GM04504 (cell line): ENCODE measurements around the gene TSPAN13.
"Not testable (repeated sequence)": the region's sequence is repeated elsewhere in the genome, so short reads cannot be mapped to it uniquely, and the experiment has no call there.

Source experiments
- DNase-seq: peaks from one replicate; pipeline ENCODE4 v3.0.0-alpha.2; 2012; ENCODE audit warnings: low read depth

Gene TSPAN13

DNA sequence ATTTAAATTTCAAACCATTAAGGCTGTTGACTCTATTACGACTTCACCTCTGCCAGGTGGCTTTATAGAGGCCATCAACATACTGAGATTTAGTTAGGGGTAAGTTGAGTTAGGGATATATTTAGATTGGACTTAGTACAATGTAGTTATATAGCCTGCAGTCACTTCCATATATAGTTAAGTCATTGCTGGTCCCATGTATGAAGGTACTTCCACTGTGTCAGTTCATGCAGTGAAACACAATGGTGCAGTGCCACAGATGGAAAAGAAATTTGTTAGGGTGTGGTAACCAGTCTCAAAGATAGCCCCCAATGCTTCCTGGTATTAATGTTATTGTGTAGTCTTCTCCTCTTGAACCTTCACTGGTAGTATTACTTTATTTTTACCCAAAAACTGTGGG is 12.6 kb upstream of the TSPAN13 start:
- no peak for DNase-seq

GRCh38 chr7:16741676-16742075 is 11.9 kb upstream of the TSPAN13 start:
- no peak for DNase-seq

- DNase-seq, result no peak
These were observed 11.0 kb upstream of the TSPAN13 start for GRCh38 chr7:16742547-16742946.

GRCh38 chr7:16743236-16743635 is 10.3 kb upstream of the TSPAN13 start:
- no peak for DNase-seq

- no peak for DNase-seq
These were observed 8.9 kb upstream of the TSPAN13 start for GRCh38 chr7:16744518-16745250.

GRCh38 chr7:16745645-16746044 is 7.9 kb upstream of the TSPAN13 start:
- no peak for DNase-seq

- DNase-seq, result no peak
These were observed 6.5 kb upstream of the TSPAN13 start for GRCh38 chr7:16747102-16747501.

GRCh38 chr7:16753932-16754855 is 639 bp downstream of the TSPAN13 start:
- no peak for DNase-seq

GRCh38 chr7:16754856-16755317 is 1.3 kb downstream of the TSPAN13 start:
- DNase-seq, result no peak

DNA sequence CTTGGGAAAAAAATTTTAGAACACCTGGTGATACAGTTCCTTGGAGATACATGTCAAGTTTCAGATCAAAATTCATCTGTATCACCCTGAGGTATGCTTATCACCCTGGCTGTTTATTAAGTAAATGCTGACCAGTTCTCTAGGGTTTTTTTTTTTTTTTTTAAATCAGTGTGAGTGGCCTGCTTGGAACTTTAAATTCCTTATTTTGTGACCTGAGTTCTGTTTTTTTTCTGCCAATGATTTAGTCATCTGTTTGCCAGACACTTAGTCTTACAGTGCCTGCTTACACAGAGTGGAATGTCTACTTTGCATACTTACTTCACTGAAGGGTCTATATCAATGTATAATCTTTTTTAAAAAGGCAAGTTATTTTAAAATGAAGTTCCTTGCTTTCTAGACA is 1.8 kb downstream of the TSPAN13 start:
- no peak for DNase-seq

- DNase-seq, result no peak
These were observed 4.5 kb downstream of the TSPAN13 start for GRCh38 chr7:16758036-16758435.

GRCh38 chr7:16758631-16759611 is 5.4 kb downstream of the TSPAN13 start:
- DNase-seq, result no peak

GRCh38 chr7:16759840-16760239 is 6.3 kb downstream of the TSPAN13 start:
- DNase-seq, result no peak

DNA sequence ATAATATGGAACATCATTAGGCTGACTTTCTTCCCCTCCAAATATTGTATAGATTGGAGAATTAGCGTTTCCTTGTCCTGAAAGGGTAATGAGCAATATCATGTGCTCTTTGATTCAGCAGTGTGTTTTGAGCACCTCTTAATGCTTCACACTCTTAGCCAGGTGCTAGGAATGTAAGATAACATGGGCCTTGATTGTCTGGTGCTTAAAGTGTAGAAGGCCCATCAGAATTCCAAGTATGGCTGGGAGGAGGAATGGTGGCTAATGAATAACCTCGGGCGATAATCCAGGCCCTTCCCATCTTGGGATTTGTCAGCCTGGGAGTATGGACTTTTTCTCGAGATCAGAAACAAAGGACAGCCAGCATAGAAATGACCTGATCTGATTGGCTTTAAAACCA is 8.6 kb downstream of the TSPAN13 start:
- DNase-seq, result no peak

DNA sequence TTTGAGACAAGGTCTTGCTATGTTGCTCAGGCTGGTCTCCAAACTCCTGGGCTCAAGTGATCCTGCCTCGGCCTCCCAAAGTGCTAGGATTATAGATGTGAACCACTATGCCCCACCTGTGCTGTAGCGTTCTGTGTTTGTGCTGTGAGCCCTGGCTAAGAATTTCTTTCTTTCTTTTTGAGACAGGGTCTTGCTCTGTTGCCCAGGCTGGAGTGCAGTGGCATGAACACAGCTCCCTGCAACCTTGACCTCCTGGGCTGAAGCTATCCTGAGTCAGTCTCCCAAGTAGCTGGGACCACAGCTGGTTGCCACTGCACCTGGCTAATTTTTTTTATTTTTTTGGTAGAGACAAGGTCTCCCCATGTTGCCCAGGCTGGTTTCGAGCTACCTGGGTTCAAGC is 11.4 kb downstream of the TSPAN13 start:
- DNase-seq, result no peak

DNA sequence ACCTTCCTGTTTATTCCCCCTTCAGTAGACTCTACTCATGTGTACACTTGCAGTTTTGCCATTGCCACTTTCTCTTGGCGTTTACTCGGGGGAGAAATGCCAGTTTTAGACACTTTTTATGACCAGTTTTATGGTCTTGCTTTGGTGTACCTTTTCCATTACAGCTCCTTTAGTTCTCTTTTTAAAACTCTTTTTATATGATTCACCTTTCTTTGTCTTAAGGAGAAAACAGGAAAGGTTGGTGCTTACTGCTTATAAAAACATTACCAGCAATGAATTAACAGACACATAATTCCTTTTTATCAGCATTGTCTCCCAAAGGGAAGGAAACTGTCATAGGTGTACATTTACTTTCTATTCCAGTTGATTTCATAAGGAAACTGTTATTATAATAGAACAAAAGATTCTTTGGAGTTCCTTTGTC is 11.9 kb downstream of the TSPAN13 start:
- DNase-seq, result no peak

- not testable (repeated sequence) for DNase-seq
These were observed 16.4 kb downstream of the TSPAN13 start for GRCh38 chr7:16769994-16770393.

DNA sequence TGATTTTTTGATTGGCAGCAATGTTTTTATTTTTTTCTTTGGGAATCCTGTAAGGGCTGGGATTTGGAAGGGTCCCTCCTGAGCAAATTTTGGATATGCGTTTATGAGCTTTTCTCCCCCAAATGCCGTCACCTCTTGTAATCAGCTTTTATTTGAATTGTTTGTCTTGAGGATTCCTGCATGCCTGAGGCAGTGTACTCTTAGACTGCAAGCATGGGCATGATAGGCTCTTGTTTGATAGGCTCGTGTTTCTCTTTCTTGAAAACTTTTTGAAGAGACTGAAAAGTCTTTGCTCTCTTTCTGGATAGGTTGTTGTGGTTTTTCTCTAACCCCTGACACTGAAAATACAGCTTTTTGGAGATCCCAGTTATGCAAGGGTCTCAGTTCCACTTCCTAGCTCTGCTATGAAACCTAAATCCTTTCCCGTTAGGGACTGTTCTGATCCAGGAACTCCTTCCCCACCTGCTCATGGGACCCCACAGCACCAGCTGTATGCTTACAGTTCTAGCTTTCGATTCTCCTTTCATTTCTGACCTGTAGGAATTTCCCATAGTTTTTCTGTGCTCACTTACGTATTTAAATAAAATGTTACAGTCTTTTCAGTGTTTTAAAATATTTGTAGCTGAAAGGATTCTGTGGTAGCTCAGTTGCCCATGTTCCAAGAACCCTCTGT is 17.2 kb downstream of the TSPAN13 start:
- DNase-seq, result no peak

- DNase-seq, result no peak
These were observed 19.8 kb downstream of the TSPAN13 start for GRCh38 chr7:16773326-16773725.

DNA sequence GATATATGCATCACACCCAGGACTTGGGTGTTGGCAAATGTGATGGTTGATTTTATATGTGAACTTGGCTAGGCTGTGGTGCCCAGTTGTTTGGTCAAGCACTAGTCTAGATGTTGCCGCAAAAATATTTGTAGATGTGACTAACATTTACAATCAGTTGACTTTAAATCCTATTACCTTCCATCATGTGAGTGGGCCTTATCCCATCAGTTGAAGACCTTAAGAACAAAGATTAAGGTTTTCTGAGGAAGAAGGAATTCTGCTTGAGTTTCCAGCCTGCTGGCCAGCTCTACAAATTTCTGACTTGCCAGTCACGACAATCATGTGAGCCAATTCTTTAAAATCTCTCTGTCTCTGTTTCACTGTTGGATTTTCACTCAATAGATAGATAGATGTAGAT is 20.3 kb downstream of the TSPAN13 start:
- DNase-seq, result no peak

DNA sequence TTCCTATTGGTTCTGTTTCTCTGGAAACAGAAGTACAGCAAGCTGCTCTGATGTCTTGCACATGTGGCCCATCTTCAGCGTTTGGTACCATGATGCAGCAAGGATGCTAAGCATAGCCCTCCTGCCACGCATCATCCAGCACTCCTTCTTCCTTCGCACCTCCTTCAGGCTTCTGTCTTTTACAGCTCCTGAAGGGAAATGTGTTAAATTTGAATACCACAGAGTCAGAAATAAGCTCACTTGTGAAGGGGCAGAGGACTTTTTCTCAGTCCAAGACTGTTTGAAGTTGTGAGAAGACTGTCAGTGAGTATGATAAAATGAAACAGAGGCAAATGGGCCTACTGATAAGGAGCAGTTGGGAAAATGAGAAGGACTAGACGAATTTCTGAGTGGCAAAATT is 20.7 kb downstream of the TSPAN13 start:
- no peak for DNase-seq
